ENCODE measurements around the gene SPATA24.
A peak's percentile ranks its signal among the peaks of the same experiment; 100 is the strongest.

The SPATA24 gene

GRCh38 chr5:139383993-139384590, 19.8 kb downstream of the SPATA24 start:
- Histone ChIP-seq H3K4me3 (ENCODE audit: low read length) (no peak overlapping the region), H3K23ac (ENCODE audit: low read length) (no peak overlapping the region), H3K4ac (ENCODE audit: low read depth, low read length) (no peak overlapping the region), H3K56ac (ENCODE audit: low read length) (no peak overlapping the region), H2BK120ac (ENCODE audit: low read depth, low read length) (no peak overlapping the region), H3K79me2 (ENCODE audit: control insufficient read depth, insufficient read depth, low read length) (no peaks in the 10 kb centered on the region), H2BK15ac (replicated peaks; ENCODE audit: low read depth) (no peak overlapping the region), H3K4me1 (ENCODE audit: control insufficient read depth, low read depth, low read length) (peaks cover 3% of the 10 kb centered on the region), H2BK5ac (ENCODE audit: low read length) (no peak overlapping the region), H3K18ac (ENCODE audit: low read length) (no peak overlapping the region), H3K9ac (ENCODE audit: low read length) (no peak overlapping the region), H3K36me3 (ENCODE audit: control insufficient read depth, insufficient read depth, low read length) (no peaks in the 10 kb centered on the region), H2AK5ac (ENCODE audit: low read length) (no peak overlapping the region), H4K5ac (ENCODE audit: low read length) (no peak overlapping the region), H4K8ac (ENCODE audit: low read depth, low read length) (no peak overlapping the region), H3K4me2 (ENCODE audit: low read length) (no peak overlapping the region), H3K27ac (ENCODE audit: low read depth, low read length) (no peak overlapping the region), H3K79me1 (ENCODE audit: low read length) (no peaks in the 10 kb centered on the region), H3K27me3 (ENCODE audit: insufficient read depth, low read length, poor library complexity) (no peaks in the 10 kb centered on the region)
- no peak for DNase-seq
- WGBS (ENCODE audit: extremely low coverage, insufficient coverage, low lambda C conversion rate), result no CpG with 5 or more reads among the region's 7 CpGs

- H2BK5ac ChIP-seq (ENCODE audit: low read length), result no peak within 1 kb of the TSS
- H2BK120ac ChIP-seq (ENCODE audit: low read depth, low read length), result no peak within 1 kb of the TSS
- H4K8ac ChIP-seq (ENCODE audit: low read depth, low read length), result no peak within 1 kb of the TSS
- H3K9ac ChIP-seq (ENCODE audit: low read length), result no peak within 1 kb of the TSS
- H3K4me1 ChIP-seq (ENCODE audit: control insufficient read depth, low read depth, low read length), result peaks cover 3% of the 10 kb centered on the region
- no peaks in the 10 kb centered on the region for H3K79me2 ChIP-seq (ENCODE audit: control insufficient read depth, insufficient read depth, low read length)
- no peak within 1 kb of the TSS for H2AK5ac ChIP-seq (ENCODE audit: low read length)
- H3K27ac ChIP-seq (ENCODE audit: low read depth, low read length), result no peak within 1 kb of the TSS
- no peak within 1 kb of the TSS for H3K18ac ChIP-seq (ENCODE audit: low read length)
- H3K56ac ChIP-seq (ENCODE audit: low read length), result peak within 1 kb of the TSS; percentile 42
- no CpG with 5 or more reads among the region's 10 CpGs for WGBS (ENCODE audit: extremely low coverage, insufficient coverage, low lambda C conversion rate)
- H3K4me3 ChIP-seq (ENCODE audit: low read length), result no peak within 1 kb of the TSS
- no peaks in the 10 kb centered on the region for H3K36me3 ChIP-seq (ENCODE audit: control insufficient read depth, insufficient read depth, low read length)
- no peak for DNase-seq
- no peak within 1 kb of the TSS for H2BK15ac ChIP-seq (replicated peaks; ENCODE audit: low read depth)
- H4K5ac ChIP-seq (ENCODE audit: low read length), result no peak within 1 kb of the TSS
- H3K79me1 ChIP-seq (ENCODE audit: low read length), result no peaks in the 10 kb centered on the region
- no peaks in the 10 kb centered on the region for H3K27me3 ChIP-seq (ENCODE audit: insufficient read depth, low read length, poor library complexity)
- H3K23ac ChIP-seq (ENCODE audit: low read length), result no peak within 1 kb of the TSS
- H3K4me2 ChIP-seq (ENCODE audit: low read length), result no peak within 1 kb of the TSS
- H3K4ac ChIP-seq (ENCODE audit: low read depth, low read length), result no peak within 1 kb of the TSS
Measured at GRCh38 chr5:139383275-139383992, 20.5 kb downstream of the SPATA24 start, which contains the start of gene SLC23A1. TSS of gene SLC23A1 (minus strand) at chr5:139383297. CDS start at chr5:139383253, 44 bp downstream.

- Histone ChIP-seq H3K4ac (ENCODE audit: low read depth, low read length) (no peak overlapping the region), H3K23ac (ENCODE audit: low read length) (no peak overlapping the region), H3K79me1 (ENCODE audit: low read length) (no peaks in the 10 kb centered on the region), H2BK120ac (ENCODE audit: low read depth, low read length) (no peak overlapping the region), H2BK15ac (replicated peaks; ENCODE audit: low read depth) (no peak overlapping the region), H2BK5ac (ENCODE audit: low read length) (no peak overlapping the region), H3K79me2 (ENCODE audit: control insufficient read depth, insufficient read depth, low read length) (no peaks in the 10 kb centered on the region), H4K5ac (ENCODE audit: low read length) (no peak overlapping the region), H3K4me3 (ENCODE audit: low read length) (no peak overlapping the region), H3K27me3 (ENCODE audit: insufficient read depth, low read length, poor library complexity) (no peaks in the 10 kb centered on the region), H3K9ac (ENCODE audit: low read length) (no peak overlapping the region), H2AK5ac (ENCODE audit: low read length) (no peak overlapping the region), H3K56ac (ENCODE audit: low read length) (peak overlapping the region; percentile 42), H3K4me1 (ENCODE audit: control insufficient read depth, low read depth, low read length) (peaks cover 3% of the 10 kb centered on the region), H3K27ac (ENCODE audit: low read depth, low read length) (no peak overlapping the region), H3K4me2 (ENCODE audit: low read length) (no peak overlapping the region), H3K36me3 (ENCODE audit: control insufficient read depth, insufficient read depth, low read length) (no peaks in the 10 kb centered on the region), H4K8ac (ENCODE audit: low read depth, low read length) (no peak overlapping the region), H3K18ac (ENCODE audit: low read length) (no peak overlapping the region)
- WGBS (ENCODE audit: extremely low coverage, insufficient coverage, low lambda C conversion rate), result no CpG with 5 or more reads among the region's 3 CpGs
- DNase-seq, result no peak
Measured at GRCh38 chr5:139382807-139383206, 21.1 kb downstream of the SPATA24 start.

GRCh38 chr5:139381837-139382761, 21.8 kb downstream of the SPATA24 start:
- no peaks in the 10 kb centered on the region for H3K36me3 ChIP-seq (ENCODE audit: control insufficient read depth, insufficient read depth, low read length)
- H4K5ac ChIP-seq (ENCODE audit: low read length), result no peak overlapping the region
- H3K79me1 ChIP-seq (ENCODE audit: low read length), result no peaks in the 10 kb centered on the region
- H3K4ac ChIP-seq (ENCODE audit: low read depth, low read length), result no peak overlapping the region
- H2BK15ac ChIP-seq (replicated peaks; ENCODE audit: low read depth), result no peak overlapping the region
- no peak overlapping the region for H3K4me2 ChIP-seq (ENCODE audit: low read length)
- no peak overlapping the region for H3K4me3 ChIP-seq (ENCODE audit: low read length)
- no peak overlapping the region for H2BK5ac ChIP-seq (ENCODE audit: low read length)
- no peak overlapping the region for H3K18ac ChIP-seq (ENCODE audit: low read length)
- WGBS (ENCODE audit: extremely low coverage, insufficient coverage, low lambda C conversion rate), result no CpG with 5 or more reads among the region's 28 CpGs
- H3K79me2 ChIP-seq (ENCODE audit: control insufficient read depth, insufficient read depth, low read length), result no peaks in the 10 kb centered on the region
- no peak overlapping the region for H2AK5ac ChIP-seq (ENCODE audit: low read length)
- no peak overlapping the region for H4K8ac ChIP-seq (ENCODE audit: low read depth, low read length)
- H3K4me1 ChIP-seq (ENCODE audit: control insufficient read depth, low read depth, low read length), result peaks cover 3% of the 10 kb centered on the region
- no peak overlapping the region for H3K23ac ChIP-seq (ENCODE audit: low read length)
- no peak overlapping the region for H2BK120ac ChIP-seq (ENCODE audit: low read depth, low read length)
- H3K27me3 ChIP-seq (ENCODE audit: insufficient read depth, low read length, poor library complexity), result no peaks in the 10 kb centered on the region
- no peak overlapping the region for H3K9ac ChIP-seq (ENCODE audit: low read length)
- DNase-seq, result no peak
- no peak overlapping the region for H3K56ac ChIP-seq (ENCODE audit: low read length)
- no peak overlapping the region for H3K27ac ChIP-seq (ENCODE audit: low read depth, low read length)

GRCh38 chr5:139379626-139380449, 24.1 kb downstream of the SPATA24 start:
- no peaks in the 10 kb centered on the region for H3K36me3 ChIP-seq (ENCODE audit: control insufficient read depth, insufficient read depth, low read length)
- no peak overlapping the region for H3K4ac ChIP-seq (ENCODE audit: low read depth, low read length)
- no peak overlapping the region for H3K4me3 ChIP-seq (ENCODE audit: low read length)
- H3K23ac ChIP-seq (ENCODE audit: low read length), result no peak overlapping the region
- no peak overlapping the region for H3K56ac ChIP-seq (ENCODE audit: low read length)
- no CpG with 5 or more reads among the region's 15 CpGs for WGBS (ENCODE audit: extremely low coverage, insufficient coverage, low lambda C conversion rate)
- no peaks in the 10 kb centered on the region for H3K79me2 ChIP-seq (ENCODE audit: control insufficient read depth, insufficient read depth, low read length)
- no peak overlapping the region for H3K4me2 ChIP-seq (ENCODE audit: low read length)
- no peaks in the 10 kb centered on the region for H3K79me1 ChIP-seq (ENCODE audit: low read length)
- H2BK15ac ChIP-seq (replicated peaks; ENCODE audit: low read depth), result no peak overlapping the region
- H2AK5ac ChIP-seq (ENCODE audit: low read length), result no peak overlapping the region
- H3K18ac ChIP-seq (ENCODE audit: low read length), result no peak overlapping the region
- no peak overlapping the region for H2BK120ac ChIP-seq (ENCODE audit: low read depth, low read length)
- no peak overlapping the region for H3K9ac ChIP-seq (ENCODE audit: low read length)
- no peak overlapping the region for H3K27ac ChIP-seq (ENCODE audit: low read depth, low read length)
- no peak for DNase-seq
- no peak overlapping the region for H4K5ac ChIP-seq (ENCODE audit: low read length)
- H3K4me1 ChIP-seq (ENCODE audit: control insufficient read depth, low read depth, low read length), result peaks cover 3% of the 10 kb centered on the region
- H4K8ac ChIP-seq (ENCODE audit: low read depth, low read length), result no peak overlapping the region
- H2BK5ac ChIP-seq (ENCODE audit: low read length), result no peak overlapping the region
- no peaks in the 10 kb centered on the region for H3K27me3 ChIP-seq (ENCODE audit: insufficient read depth, low read length, poor library complexity)

All from mesendoderm (in vitro differentiated cells).